Measurements from ENCODE around the gene NRXN2.

- TF ChIP-seq POLR2AphosphoS5 (IDR thresholded peaks at IDR 0.05; ENCODE audit: borderline replicate concordance, low read depth, low read length) = no peak
- TF ChIP-seq EZH2 (IDR thresholded peaks at IDR 0.05) = no peak
Observed at GRCh38 chr11:64742889-64743590, 20.0 kb upstream of the NRXN2 start.
